ENCODE data around the gene FLG. TPM values are rescaled to one million over a fixed set of nuclear protein-coding genes. Genes with fewer than 3 reads are reported as not detected.

Gene FLG
- 0.16 and 9.8 TPM in 2 replicates for total RNA-seq

DNA sequence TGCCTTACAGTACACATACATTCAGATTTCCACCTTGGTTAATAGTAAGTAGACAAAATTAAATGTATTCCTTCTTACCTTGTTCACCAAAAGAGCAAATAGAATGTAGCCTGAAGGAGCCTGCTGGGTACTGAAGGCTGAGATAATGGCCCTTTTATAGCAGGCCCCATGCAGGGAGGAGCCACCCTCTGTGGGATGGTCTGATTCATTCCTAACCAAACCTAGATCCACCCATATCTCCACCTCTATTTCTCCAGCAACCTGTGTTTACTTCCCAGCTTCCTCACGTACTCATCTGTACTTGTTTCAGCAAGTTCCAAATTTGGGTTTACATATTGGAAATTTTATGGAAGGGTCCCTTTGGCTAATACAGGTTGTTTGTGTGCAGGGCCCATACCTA is at the start of gene FLG:
FLG (minus strand) TSS at position 129 of the 400 bp plus-strand sequence. CDS start 9,783 bp downstream, outside the sequence.

GRCh38 chr1:152359906-152360305 is 34.9 kb upstream of the FLG start, which contains the start of gene FLG2:
FLG2 (minus strand) TSS chr1:152360006; CDS start chr1:152358884, 1,122 bp downstream.

Other genes starting within 250 kb of the FLG start
- not detected in 2 replicates for gene TCHHL1, start 236.2 kb downstream of the FLG start, total RNA-seq
- gene TCHH, start 209.8 kb downstream of the FLG start, total RNA-seq = under 0.01 TPM in 1 of 2 replicates, not detected in the other
- 0.12 TPM in 1 of 2 replicates, not detected in the other for gene RPTN, start 166.0 kb downstream of the FLG start, total RNA-seq
- gene HRNR, start 101.0 kb downstream of the FLG start, total RNA-seq = under 0.01 TPM in 1 of 2 replicates, not detected in the other
- gene FLG2, start 34.8 kb upstream of the FLG start, total RNA-seq = not detected in 2 replicates
- gene CRNN, start 89.0 kb upstream of the FLG start, total RNA-seq = not detected in 2 replicates
- not detected in 2 replicates for gene LCE5A, start 185.6 kb upstream of the FLG start, total RNA-seq
- gene CRCT1, start 189.2 kb upstream of the FLG start, total RNA-seq = not detected in 2 replicates
- gene LCE3E, start 241.5 kb upstream of the FLG start, total RNA-seq = not detected in 2 replicates

All from hair follicle dermal papilla cell (primary cell).